Liver (tissue), 3 donors: ENCODE results near the gene ADGRL4.

Experiments used
- ATF3 ChIP-seq: IDR thresholded peaks from 2 replicates; pipeline ENCODE4 v1.6.1; 2016; ENCODE audit warnings: antibody characterized with exemption
- CTCF ChIP-seq: fragments of 150-350 bp; IDR thresholded peaks from 2 replicates; pipeline ENCODE4 v1.5.1; 2017; ENCODE audit warnings: improper control_type of control experiment, low read depth, low read length; ENCODE audit not compliant: missing input control
- GABPA ChIP-seq, 2 donors: IDR thresholded peaks in 1 of 2; conservative IDR thresholded peaks in 1 of 2; 2 replicates each; pipeline ENCODE4 v1.6.1; 2016; ENCODE audit warnings: antibody characterized with exemption in 2 of 2, mild to moderate bottlenecking in 1 of 2, moderate library complexity in 1 of 2
- JUND ChIP-seq, 2 donors: IDR thresholded peaks; 2 replicates each; pipeline ENCODE4 v1.6.1; 2016; ENCODE audit warnings: antibody characterized with exemption in 2 of 2
- MAX ChIP-seq: IDR thresholded peaks from 2 replicates; pipeline ENCODE4 v1.6.1; 2016; ENCODE audit warnings: antibody characterized with exemption
- NR2F2 ChIP-seq: IDR thresholded peaks from 2 replicates; pipeline ENCODE4 v1.6.1; 2016; ENCODE audit warnings: antibody characterized with exemption
- RAD21 ChIP-seq, 2 donors: IDR thresholded peaks; 2 replicates each; pipeline ENCODE4 v1.6.1; 2016; ENCODE audit warnings: antibody characterized with exemption in 2 of 2, mild to moderate bottlenecking in 2 of 2
- RXRA ChIP-seq, 2 donors: IDR thresholded peaks; 2 replicates each; pipeline ENCODE4 v1.6.1; 2017 to 2018; ENCODE audit warnings: antibody characterized with exemption in 2 of 2, mild to moderate bottlenecking in 1 of 2
- TAF1 ChIP-seq: conservative IDR thresholded peaks from 2 replicates; pipeline ENCODE4 v1.6.1; 2016; ENCODE audit warnings: antibody characterized with exemption, mild to moderate bottlenecking
- donor health status: healthy.
- donor health status: healthy.

GRCh38 chr1:79043506-79043905 lies 37.0 kb upstream of the ADGRL4 start:
- no peak for TF ChIP-seq CTCF
- no peak for TF ChIP-seq RAD21 (IDR thresholded peaks at IDR 0.05)
- TF ChIP-seq TAF1 = no peak
- no peak for TF ChIP-seq MAX
- no peak for TF ChIP-seq NR2F2
- TF ChIP-seq JUND (IDR thresholded peaks at IDR 0.05) = no peak
- no peak for TF ChIP-seq ATF3
- TF ChIP-seq GABPA (IDR thresholded peaks at IDR 0.05 in 1 of 2, conservative IDR thresholded peaks at IDR 0.05 in 1 of 2) = no peak
- no peak for TF ChIP-seq RXRA (IDR thresholded peaks at IDR 0.05)
